ENCODE measurements around the gene HS3ST2.

HS3ST2 gene

GRCh38 chr16:22810226-22810625 is 3.7 kb upstream of the HS3ST2 start (continued):
- TF ChIP-seq ZNF221 (tag by site-specific recombination; IDR thresholded peaks at IDR 0.05; ENCODE audit: borderline replicate concordance): no peak
- TF ChIP-seq RBAK (tag by site-specific recombination; IDR thresholded peaks at IDR 0.05): no peak

GRCh38 chr16:22813223-22813947 is 577 bp upstream of the HS3ST2 start:
- POLR2A ChIA-PET: no interaction called here
- H3K27ac ChIP-seq (ENCODE audit: extremely low read depth, low read depth, low read length): no peak overlapping the region
- TF ChIP-seq PRDM2 (tag by site-specific recombination; IDR thresholded peaks at IDR 0.05; ENCODE audit: borderline replicate concordance): 0 out of 2 replicates have a peak, but pooled peaks have one; percentile 52
- TF ChIP-seq TSHZ1 (tag by site-specific recombination; IDR thresholded peaks at IDR 0.05; ENCODE audit: borderline replicate concordance): no peak
- peak; percentile 53; the same call in 1 of the 2 replicates for TF ChIP-seq ZBTB17 (tag by site-specific recombination; IDR thresholded peaks at IDR 0.05)
- TF ChIP-seq KLF17 (tag by site-specific recombination; IDR thresholded peaks at IDR 0.05): 0 out of 2 replicates have a peak, but pooled peaks have one; percentile 17
- no peak for TF ChIP-seq PRDM10 (tag by site-specific recombination; IDR thresholded peaks at IDR 0.05)
- no peak for TF ChIP-seq TCF7L2 (IDR thresholded peaks at IDR 0.05; ENCODE audit: borderline replicate concordance, low read depth, low read length)
- TF ChIP-seq ZNF473 (tag by site-specific recombination; IDR thresholded peaks at IDR 0.05): no peak
- TF ChIP-seq KLF9 (tag by site-specific recombination; IDR thresholded peaks at IDR 0.05; ENCODE audit: low read depth): peak; percentile 59
- TF ChIP-seq ZBTB20 (tag by site-specific recombination; IDR thresholded peaks at IDR 0.05): peak; percentile 85
- peak; percentile 65; the same call in 1 of the 2 replicates for TF ChIP-seq ZNF660 (tag by site-specific recombination; IDR thresholded peaks at IDR 0.05)
- TF ChIP-seq ZNF341 (tag by site-specific recombination; IDR thresholded peaks at IDR 0.05; ENCODE audit: low read depth): no peak
- no peak for TF ChIP-seq ZNF114 (tag by site-specific recombination; IDR thresholded peaks at IDR 0.05)
- TF ChIP-seq ZFHX2 (tag by site-specific recombination; conservative IDR thresholded peaks at IDR 0.05): peak; percentile 36
- peak; percentile 63 for TF ChIP-seq ZBTB8A (tag by site-specific recombination; IDR thresholded peaks at IDR 0.05)
- peak; percentile 64; the same call in 1 of the 2 replicates for TF ChIP-seq ZNF777 (tag by site-specific recombination; IDR thresholded peaks at IDR 0.05; ENCODE audit: borderline replicate concordance)
- 0 out of 2 replicates have a peak, but pooled peaks have one; percentile 37 for TF ChIP-seq ZNF610 (tag by site-specific recombination; IDR thresholded peaks at IDR 0.05; ENCODE audit: borderline replicate concordance)
- peak; percentile 59; the same call in 1 of the 2 replicates for TF ChIP-seq HOXD13 (CRISPR knock-in tag; IDR thresholded peaks at IDR 0.05; ENCODE audit: borderline replicate concordance)
- TF ChIP-seq ZNF169 (tag by site-specific recombination; IDR thresholded peaks at IDR 0.05): no peak

More at GRCh38 chr16:22813223-22813947, 577 bp upstream of the HS3ST2 start:
- Histone ChIP-seq H3K4me3 (ENCODE audit: low read depth, low read length) (peak overlapping the region; percentile 10), H3K4me1 (ENCODE audit: control insufficient read depth, insufficient read depth, low read length) (peaks cover 3% of the 10 kb centered on the region; the same call in 1 of the 2 replicates), H3K36me3 (ENCODE audit: control insufficient read depth in 2 of 2, insufficient read depth in 1 of 2, low read length in 2 of 2) (no peaks in the 10 kb centered on the region), H3K9me3 (ENCODE audit: control insufficient read depth, insufficient read depth, low read depth, low read length) (no peaks in the 10 kb centered on the region)
- CTCF ChIA-PET: interaction anchor here (0.5 to 2.1 kb wide), 8 partner anchors 16 to 131 kb away, joined by 3 to 9 read pairs (median 3); no protein-coding TSS in a partner anchor
